Right renal pelvis (tissue), 4 donors: Measurements from ENCODE around the gene ARID5A. TPM values are rescaled to one million over a fixed set of nuclear protein-coding genes. Genes with fewer than 3 reads are reported as not detected.
A peak's percentile ranks its signal among the peaks of the same experiment; 100 is the strongest.
"Not testable (repeated sequence)": the region's sequence is repeated elsewhere in the genome, so short reads cannot be mapped to it uniquely, and the experiment has no call there.

Experiments used
- DNase-seq, 4 donors: peaks; one replicate each; pipeline ENCODE4 v3.0.0-alpha.2; 2013; ENCODE audit warnings: low read depth in 4 of 4, low spot score in 3 of 4, missing footprints in 1 of 4
- polyA plus RNA-seq, 4 donors: library from polyadenylated mRNA; unstranded; fragments of 120-200 nt; gene quantifications; one replicate each; pipeline ENCODE4 v1.2.1, GENCODE V29; 2013; ENCODE audit not compliant: insufficient read length in 4 of 4

ARID5A gene
- 1 to 10 TPM; 4.7 to 5.7 (median 4.9) TPM for polyA plus RNA-seq

- peak; percentile 80 to 87 (median 85) for DNase-seq
These were observed at the start of gene ARID5A for GRCh38 chr2:96536445-96537065. ARID5A (plus strand) TSS chr2:96536752; CDS start chr2:96536827, 75 bp downstream.

- DNase-seq, result no peak
These were observed 47.3 kb upstream of the ARID5A start for GRCh38 chr2:96489261-96489660.

- no peak for DNase-seq
These were observed 46.9 kb upstream of the ARID5A start for GRCh38 chr2:96489663-96490062.

- DNase-seq, result no peak
These were observed 44.6 kb upstream of the ARID5A start for GRCh38 chr2:96491860-96492497.

- DNase-seq, result no peak
These were observed 43.5 kb upstream of the ARID5A start for GRCh38 chr2:96493072-96493471.

GRCh38 chr2:96494188-96494587 lies 42.4 kb upstream of the ARID5A start:
- DNase-seq, result no peak

GRCh38 chr2:96495982-96496629 lies 40.4 kb upstream of the ARID5A start:
- DNase-seq, result no peak

GRCh38 chr2:96498021-96498431 lies 38.5 kb upstream of the ARID5A start:
- no peak for DNase-seq

- not testable (repeated sequence) for DNase-seq
These were observed 37.9 kb upstream of the ARID5A start for GRCh38 chr2:96498611-96499010.

GRCh38 chr2:96499061-96499960 lies 37.2 kb upstream of the ARID5A start:
- DNase-seq, result no peak

- no peak for DNase-seq
These were observed 36.0 kb upstream of the ARID5A start for GRCh38 chr2:96500385-96501066.

- DNase-seq, result no peak
These were observed 35.1 kb upstream of the ARID5A start for GRCh38 chr2:96501471-96501874.

- no peak for DNase-seq
These were observed 34.4 kb upstream of the ARID5A start for GRCh38 chr2:96501886-96502810.

- DNase-seq, result no peak
These were observed 33.5 kb upstream of the ARID5A start for GRCh38 chr2:96502891-96503636.

GRCh38 chr2:96503637-96504243 lies 32.8 kb upstream of the ARID5A start:
- no peak for DNase-seq

GRCh38 chr2:96505231-96505889 lies 31.2 kb upstream of the ARID5A start, which contains the start of gene NEURL3:
NEURL3 (minus strand) TSS chr2:96505357; CDS start chr2:96505286, 71 bp downstream.
- DNase-seq, result peak in 2 of 4 donors; percentile 70 to 71
